Esophagus squamous epithelium (tissue), 4 donors: ENCODE data around the gene CROCC2.

Experiments used
- POLR2A ChIP-seq, 4 donors: fragments of 450-650 bp; IDR thresholded peaks; one replicate each; pipeline ENCODE4 v1.6.1; 2017; ENCODE audit warnings: antibody characterized with exemption in 4 of 4, mild to moderate bottlenecking in 4 of 4, moderate library complexity in 3 of 4
- TF ChIP-seq, protein P1 (sequence below), 6 experiments: fragments of 450-650 bp in 4 of 6; fragments of 200-600 bp in 2 of 6; sonication (generic) in 2 of 6; IDR thresholded peaks; one replicate each; pipeline ENCODE4 v1.5.1; 2016 to 2019; ENCODE audit warnings: antibody characterized with exemption in 6 of 6, mild to moderate bottlenecking in 4 of 6, moderate library complexity in 4 of 6

DNA sequence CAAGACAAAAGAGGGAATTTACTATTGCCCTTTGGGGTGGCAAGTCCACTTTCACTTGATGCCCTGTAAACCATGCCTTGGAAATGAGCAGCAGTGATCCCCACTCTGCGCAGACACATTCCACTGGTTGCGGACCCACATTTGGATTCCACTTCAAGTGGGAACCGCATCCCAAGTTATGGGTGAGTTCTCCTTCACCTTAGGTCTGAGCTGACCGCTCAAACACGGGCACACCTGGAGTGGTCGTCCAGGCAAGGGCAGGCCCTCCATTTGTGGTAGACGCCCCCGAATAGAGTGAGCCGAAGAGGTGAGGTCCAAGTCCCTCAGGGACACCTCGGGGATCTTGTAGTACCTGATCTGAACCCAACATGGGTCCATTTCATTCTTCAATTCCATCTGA, 47.3 kb upstream of the CROCC2 start:
- TF ChIP-seq, protein P1, sequence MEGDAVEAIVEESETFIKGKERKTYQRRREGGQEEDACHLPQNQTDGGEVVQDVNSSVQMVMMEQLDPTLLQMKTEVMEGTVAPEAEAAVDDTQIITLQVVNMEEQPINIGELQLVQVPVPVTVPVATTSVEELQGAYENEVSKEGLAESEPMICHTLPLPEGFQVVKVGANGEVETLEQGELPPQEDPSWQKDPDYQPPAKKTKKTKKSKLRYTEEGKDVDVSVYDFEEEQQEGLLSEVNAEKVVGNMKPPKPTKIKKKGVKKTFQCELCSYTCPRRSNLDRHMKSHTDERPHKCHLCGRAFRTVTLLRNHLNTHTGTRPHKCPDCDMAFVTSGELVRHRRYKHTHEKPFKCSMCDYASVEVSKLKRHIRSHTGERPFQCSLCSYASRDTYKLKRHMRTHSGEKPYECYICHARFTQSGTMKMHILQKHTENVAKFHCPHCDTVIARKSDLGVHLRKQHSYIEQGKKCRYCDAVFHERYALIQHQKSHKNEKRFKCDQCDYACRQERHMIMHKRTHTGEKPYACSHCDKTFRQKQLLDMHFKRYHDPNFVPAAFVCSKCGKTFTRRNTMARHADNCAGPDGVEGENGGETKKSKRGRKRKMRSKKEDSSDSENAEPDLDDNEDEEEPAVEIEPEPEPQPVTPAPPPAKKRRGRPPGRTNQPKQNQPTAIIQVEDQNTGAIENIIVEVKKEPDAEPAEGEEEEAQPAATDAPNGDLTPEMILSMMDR (IDR thresholded peaks at IDR 0.05) = no peak
- no peak for TF ChIP-seq POLR2A (IDR thresholded peaks at IDR 0.05)
